ENCODE measurements around the gene KIF4A. TPM values are rescaled to one million over a fixed set of nuclear protein-coding genes. Genes with fewer than 3 reads are reported as not detected.

The KIF4A gene
- total and polyA plus RNA-seq, 2 of the 4 experiments (the other 2 are of a cell fraction): 10.0 to 19.0 TPM

DNA sequence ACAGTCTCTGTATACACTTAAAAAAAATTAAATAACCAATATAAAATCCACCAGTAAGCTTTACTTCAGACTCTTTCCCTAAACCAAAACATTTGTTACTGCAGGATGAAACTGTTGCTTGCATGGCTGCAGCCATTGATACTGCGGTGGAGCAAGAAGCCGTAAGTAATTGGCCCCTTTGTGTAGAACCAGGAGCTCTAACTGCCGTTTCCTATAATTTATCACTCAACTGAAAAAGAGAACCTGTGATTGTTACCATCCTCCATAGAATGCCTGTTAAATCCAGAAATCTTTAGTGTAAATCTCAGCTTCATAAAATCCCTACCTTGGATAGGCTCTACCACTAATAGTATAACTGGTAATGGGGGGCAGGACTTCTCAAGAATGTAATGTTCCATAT lies 62.6 kb downstream of the KIF4A start:
- no peak overlapping the region for H3K14ac ChIP-seq (replicated peaks; ENCODE audit: low read depth, low read length)
- dilution Hi-C loops (cut with HindIII; ENCODE audit: low sequenced_read_pairs, unreplicated experiment) (no loop called here), intact Hi-C loops (cut with micrococcal nuclease) (no loop called here), in situ Hi-C loops (cut with MboI; ENCODE audit: low sequenced_read_pairs) (no loop called here)
- no peak overlapping the region for H2AFZ ChIP-seq (replicated peaks; ENCODE audit: low read length, poor library complexity)
- no peak overlapping the region for H3K27ac ChIP-seq (ENCODE audit: insufficient read depth, low read length)
- H3K79me1 ChIP-seq (ENCODE audit: low read depth in 1 of 2, low read length in 2 of 2): no peaks in the 10 kb centered on the region
- no peak overlapping the region for H4K8ac ChIP-seq (ENCODE audit: low read depth in 2 of 2, low read length in 2 of 2)
- no peak overlapping the region for H4K5ac ChIP-seq (ENCODE audit: low read depth, low read length)
- no peak for DNase-seq
- no peaks in the 10 kb centered on the region for H4K20me1 ChIP-seq (ENCODE audit: insufficient read depth, low read length)
- no peak overlapping the region for H2AK5ac ChIP-seq (ENCODE audit: low read depth, low read length)
- no TSS peak for BruUV-seq (replicated peaks)
- no peak overlapping the region for H4K91ac ChIP-seq (ENCODE audit: insufficient read depth, low read depth, low read length)
- H3K9me3 ChIP-seq (ENCODE audit: control insufficient read depth, insufficient read depth, low read length): no peaks in the 10 kb centered on the region
- no peaks in the 10 kb centered on the region; the same call in 1 of the 2 replicates for H3K27me3 ChIP-seq (ENCODE audit: control insufficient read depth, insufficient read depth, low read length)
- no peak overlapping the region for H3K23ac ChIP-seq (ENCODE audit: low read depth, low read length)
- H3K4ac ChIP-seq (ENCODE audit: low read depth, low read length): no peak overlapping the region
- no peak overlapping the region for H3K9ac ChIP-seq (ENCODE audit: low read depth, low read length)
- POLR2A ChIA-PET (ENCODE audit: unreplicated experiment): no interaction called here
- no peak for ATAC-seq (ENCODE audit: low read depth)
- no peaks in the 10 kb centered on the region for H3K4me1 ChIP-seq (ENCODE audit: control insufficient read depth, insufficient read depth, low read length)
- no peak overlapping the region for H3K4me3 ChIP-seq (ENCODE audit: insufficient read depth, low read depth, low read length)
- H2BK5ac ChIP-seq (ENCODE audit: low read depth, low read length, poor library complexity, severe bottlenecking): no peak overlapping the region
- H2AK9ac ChIP-seq (replicated peaks; ENCODE audit: low read depth, low read length, poor library complexity): no peak overlapping the region
- H2BK15ac ChIP-seq (ENCODE audit: low read depth, low read length): no peak overlapping the region
- WGBS, 2 experiments (ENCODE audit: extremely low coverage in 2 of 2, insufficient read length in 1 of 2): no CpG with 5 or more reads among the region's 3 CpGs
- no peak overlapping the region for H2BK20ac ChIP-seq (ENCODE audit: low read depth, low read length)
- TF ChIP-seq NFE2L2 (IDR thresholded peaks at IDR 0.05; ENCODE audit: low read depth, low read length) (no peak), MAZ (IDR thresholded peaks at IDR 0.05; ENCODE audit: borderline replicate concordance, low read depth, low read length) (no peak), FOS (IDR thresholded peaks at IDR 0.05; ENCODE audit: low read depth, low read length) (no peak), RAD21 (IDR thresholded peaks at IDR 0.05; ENCODE audit: low read length) (no peak), MAFK (IDR thresholded peaks at IDR 0.05; ENCODE audit: low read depth, low read length) (no peak), RCOR1 (IDR thresholded peaks at IDR 0.05; ENCODE audit: insufficient replicate concordance, low read length) (no peak), BHLHE40 (IDR thresholded peaks at IDR 0.05; ENCODE audit: low read depth, low read length) (no peak), MXI1 (IDR thresholded peaks at IDR 0.05; ENCODE audit: borderline replicate concordance, low read depth, low read length) (no peak), POLR2A (IDR thresholded peaks at IDR 0.05; ENCODE audit: low read depth, low read length) (no peak), SMC3 (IDR thresholded peaks at IDR 0.05; ENCODE audit: low read depth, low read length) (no peak), CHD1 (IDR thresholded peaks at IDR 0.05; ENCODE audit: low read depth, low read length) (no peak), CEBPB (IDR thresholded peaks at IDR 0.05; ENCODE audit: low read depth, low read length) (no peak), RFX5 (IDR thresholded peaks at IDR 0.05; ENCODE audit: low read depth, low read length) (no peak)
- TF ChIP-seq, protein P1, sequence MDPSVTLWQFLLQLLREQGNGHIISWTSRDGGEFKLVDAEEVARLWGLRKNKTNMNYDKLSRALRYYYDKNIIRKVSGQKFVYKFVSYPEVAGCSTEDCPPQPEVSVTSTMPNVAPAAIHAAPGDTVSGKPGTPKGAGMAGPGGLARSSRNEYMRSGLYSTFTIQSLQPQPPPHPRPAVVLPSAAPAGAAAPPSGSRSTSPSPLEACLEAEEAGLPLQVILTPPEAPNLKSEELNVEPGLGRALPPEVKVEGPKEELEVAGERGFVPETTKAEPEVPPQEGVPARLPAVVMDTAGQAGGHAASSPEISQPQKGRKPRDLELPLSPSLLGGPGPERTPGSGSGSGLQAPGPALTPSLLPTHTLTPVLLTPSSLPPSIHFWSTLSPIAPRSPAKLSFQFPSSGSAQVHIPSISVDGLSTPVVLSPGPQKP (IDR thresholded peaks at IDR 0.05; ENCODE audit: borderline replicate concordance, low read depth, low read length): no peak
- TF ChIP-seq, protein P2, sequence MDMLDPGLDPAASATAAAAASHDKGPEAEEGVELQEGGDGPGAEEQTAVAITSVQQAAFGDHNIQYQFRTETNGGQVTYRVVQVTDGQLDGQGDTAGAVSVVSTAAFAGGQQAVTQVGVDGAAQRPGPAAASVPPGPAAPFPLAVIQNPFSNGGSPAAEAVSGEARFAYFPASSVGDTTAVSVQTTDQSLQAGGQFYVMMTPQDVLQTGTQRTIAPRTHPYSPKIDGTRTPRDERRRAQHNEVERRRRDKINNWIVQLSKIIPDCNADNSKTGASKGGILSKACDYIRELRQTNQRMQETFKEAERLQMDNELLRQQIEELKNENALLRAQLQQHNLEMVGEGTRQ (IDR thresholded peaks at IDR 0.05; ENCODE audit: low read depth, low read length): no peak
- TF ChIP-seq, protein P3, sequence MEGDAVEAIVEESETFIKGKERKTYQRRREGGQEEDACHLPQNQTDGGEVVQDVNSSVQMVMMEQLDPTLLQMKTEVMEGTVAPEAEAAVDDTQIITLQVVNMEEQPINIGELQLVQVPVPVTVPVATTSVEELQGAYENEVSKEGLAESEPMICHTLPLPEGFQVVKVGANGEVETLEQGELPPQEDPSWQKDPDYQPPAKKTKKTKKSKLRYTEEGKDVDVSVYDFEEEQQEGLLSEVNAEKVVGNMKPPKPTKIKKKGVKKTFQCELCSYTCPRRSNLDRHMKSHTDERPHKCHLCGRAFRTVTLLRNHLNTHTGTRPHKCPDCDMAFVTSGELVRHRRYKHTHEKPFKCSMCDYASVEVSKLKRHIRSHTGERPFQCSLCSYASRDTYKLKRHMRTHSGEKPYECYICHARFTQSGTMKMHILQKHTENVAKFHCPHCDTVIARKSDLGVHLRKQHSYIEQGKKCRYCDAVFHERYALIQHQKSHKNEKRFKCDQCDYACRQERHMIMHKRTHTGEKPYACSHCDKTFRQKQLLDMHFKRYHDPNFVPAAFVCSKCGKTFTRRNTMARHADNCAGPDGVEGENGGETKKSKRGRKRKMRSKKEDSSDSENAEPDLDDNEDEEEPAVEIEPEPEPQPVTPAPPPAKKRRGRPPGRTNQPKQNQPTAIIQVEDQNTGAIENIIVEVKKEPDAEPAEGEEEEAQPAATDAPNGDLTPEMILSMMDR (conservative IDR thresholded peaks at IDR 0.05; ENCODE audit: low read depth, low read length): no peak
- CTCF ChIA-PET: no interaction called here
- H3K9me1 ChIP-seq (ENCODE audit: insufficient read depth, low read length): no peaks in the 10 kb centered on the region
- no peaks in the 10 kb centered on the region; the same call in 1 of the 2 replicates for H3K36me3 ChIP-seq (ENCODE audit: control insufficient read depth, insufficient read depth, low read length)
- H3K56ac ChIP-seq (ENCODE audit: extremely low read depth, insufficient read depth, low read length): no peak overlapping the region
- H3K4me2 ChIP-seq (ENCODE audit: low read depth, low read length): no peak overlapping the region
- H2BK120ac ChIP-seq (ENCODE audit: low read depth, low read length): no peak overlapping the region
- no peak overlapping the region for H3K18ac ChIP-seq (ENCODE audit: low read depth, low read length)
